ENCODE results near the gene C8A. TPM values are rescaled to one million over a fixed set of nuclear protein-coding genes. Genes with fewer than 3 reads are reported as not detected.

C8A gene
- total RNA-seq, 1 donor from 2014 or later = 0.21 TPM

GRCh38 chr1:56837244-56837939 lies 17.2 kb upstream of the C8A start:
- peaks cover 0 to 4% of the 10 kb centered on the region in 2 donors for H3K9me3 ChIP-seq
- intact Hi-C loops (cut with DNase I) = loop anchor here (10.0 kb wide), 1 partner anchor 1327 kb away; no protein-coding TSS in a partner anchor
- TF ChIP-seq, protein P1, sequence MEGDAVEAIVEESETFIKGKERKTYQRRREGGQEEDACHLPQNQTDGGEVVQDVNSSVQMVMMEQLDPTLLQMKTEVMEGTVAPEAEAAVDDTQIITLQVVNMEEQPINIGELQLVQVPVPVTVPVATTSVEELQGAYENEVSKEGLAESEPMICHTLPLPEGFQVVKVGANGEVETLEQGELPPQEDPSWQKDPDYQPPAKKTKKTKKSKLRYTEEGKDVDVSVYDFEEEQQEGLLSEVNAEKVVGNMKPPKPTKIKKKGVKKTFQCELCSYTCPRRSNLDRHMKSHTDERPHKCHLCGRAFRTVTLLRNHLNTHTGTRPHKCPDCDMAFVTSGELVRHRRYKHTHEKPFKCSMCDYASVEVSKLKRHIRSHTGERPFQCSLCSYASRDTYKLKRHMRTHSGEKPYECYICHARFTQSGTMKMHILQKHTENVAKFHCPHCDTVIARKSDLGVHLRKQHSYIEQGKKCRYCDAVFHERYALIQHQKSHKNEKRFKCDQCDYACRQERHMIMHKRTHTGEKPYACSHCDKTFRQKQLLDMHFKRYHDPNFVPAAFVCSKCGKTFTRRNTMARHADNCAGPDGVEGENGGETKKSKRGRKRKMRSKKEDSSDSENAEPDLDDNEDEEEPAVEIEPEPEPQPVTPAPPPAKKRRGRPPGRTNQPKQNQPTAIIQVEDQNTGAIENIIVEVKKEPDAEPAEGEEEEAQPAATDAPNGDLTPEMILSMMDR (IDR thresholded peaks at IDR 0.05) = no peak
- H3K36me3 ChIP-seq = no peaks in the 10 kb centered on the region
- H3K4me3 ChIP-seq = no peak overlapping the region
- H3K27me3 ChIP-seq = no peaks in the 10 kb centered on the region
- H3K27ac ChIP-seq = no peak overlapping the region
- DNase-seq (ENCODE audit: low spot score in 2 of 2) = no peak
- H3K4me1 ChIP-seq = no peaks in the 10 kb centered on the region

DNA sequence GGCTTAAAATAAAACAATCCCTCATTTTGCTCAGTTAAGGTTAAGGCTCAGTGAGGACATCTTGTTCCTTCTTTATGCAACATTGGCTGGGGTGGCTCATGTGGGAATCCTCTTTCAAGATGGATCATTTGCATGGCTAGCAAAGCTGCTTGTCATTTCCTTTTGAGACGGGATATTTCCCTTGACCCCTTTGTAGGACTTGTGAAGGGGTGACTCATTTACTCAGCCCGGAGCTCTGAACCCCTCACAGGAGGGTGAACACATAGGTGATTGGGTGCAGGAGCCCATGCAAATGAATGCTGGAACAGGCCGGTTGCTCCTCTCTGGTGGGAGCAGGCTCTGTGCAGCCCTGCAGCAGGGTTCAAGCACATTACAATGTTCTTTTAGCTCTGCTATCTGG lies 15.8 kb upstream of the C8A start:
- Histone ChIP-seq H3K9me3 (peaks cover 0 to 4% of the 10 kb centered on the region in 2 donors), H3K4me1 (no peaks in the 10 kb centered on the region), H3K4me3 (no peak overlapping the region), H3K27ac (no peak overlapping the region), H3K27me3 (no peaks in the 10 kb centered on the region), H3K36me3 (no peaks in the 10 kb centered on the region)
- DNase-seq (ENCODE audit: low spot score in 2 of 2) = no peak
- TF ChIP-seq, protein P1 (IDR thresholded peaks at IDR 0.05) = no peak
- intact Hi-C loops (cut with DNase I) = loop anchor here (10.0 kb wide), 1 partner anchor 1326 kb away; no protein-coding TSS in a partner anchor

DNA sequence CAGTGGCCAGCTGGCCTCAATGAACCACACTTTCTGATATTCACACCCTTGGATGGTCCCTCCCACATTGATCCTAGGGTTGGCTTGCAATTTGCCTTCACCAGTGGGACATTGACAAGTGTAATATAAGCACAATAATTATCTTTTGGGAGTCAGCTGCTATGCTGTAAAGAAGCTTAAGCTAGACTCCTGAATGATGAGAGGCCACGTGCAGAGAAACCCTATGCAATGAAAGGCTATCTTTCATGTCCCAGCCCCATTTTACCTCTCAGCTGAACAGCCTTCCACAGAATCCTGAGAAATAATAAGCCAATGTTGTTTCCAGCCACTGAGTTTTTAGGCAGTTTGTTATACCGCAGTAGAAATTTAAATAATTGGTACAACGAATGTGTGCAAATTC lies 11.1 kb upstream of the C8A start:
- Histone ChIP-seq H3K4me3 (no peak overlapping the region), H3K27me3 (no peaks in the 10 kb centered on the region), H3K27ac (no peak overlapping the region), H3K36me3 (no peaks in the 10 kb centered on the region), H3K9me3 (peaks cover 0 to 4% of the 10 kb centered on the region in 2 donors), H3K4me1 (no peaks in the 10 kb centered on the region)
- intact Hi-C loops (cut with DNase I) = no loop called here
- no peak for DNase-seq (ENCODE audit: low spot score in 2 of 2)
- TF ChIP-seq, protein P1 (IDR thresholded peaks at IDR 0.05) = no peak

DNA sequence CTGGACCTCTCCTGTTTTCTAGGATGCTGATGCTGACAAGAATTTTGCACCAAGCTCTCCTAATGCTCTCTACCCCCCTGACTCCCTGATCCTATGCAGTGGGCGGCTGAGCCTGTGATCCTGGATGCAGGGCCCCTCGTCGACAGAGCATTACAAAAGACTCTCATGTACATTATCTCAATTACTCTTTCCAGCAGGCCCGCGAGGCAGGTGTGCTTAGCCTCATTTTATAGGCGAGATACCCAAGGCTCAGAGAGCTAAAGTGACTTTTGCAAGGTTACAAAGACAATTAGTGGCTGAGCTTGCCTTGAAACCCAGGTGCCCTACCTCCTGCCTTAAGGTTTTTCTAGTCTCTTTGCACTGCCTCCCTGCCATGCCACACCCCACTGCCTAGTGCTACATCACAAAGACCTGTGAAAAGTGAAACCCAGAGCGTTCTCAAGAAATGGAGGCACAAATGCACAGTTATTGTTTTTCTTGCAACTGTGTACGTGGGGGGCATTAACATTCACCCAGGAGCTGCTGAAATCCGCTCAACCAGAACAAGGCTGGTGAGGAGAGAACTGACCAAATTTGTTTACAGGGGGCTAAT lies 10.0 kb upstream of the C8A start:
- intact Hi-C loops (cut with DNase I) = no loop called here
- Histone ChIP-seq H3K27ac (no peak overlapping the region), H3K4me3 (no peak overlapping the region), H3K27me3 (no peaks in the 10 kb centered on the region), H3K4me1 (no peaks in the 10 kb centered on the region), H3K36me3 (no peaks in the 10 kb centered on the region), H3K9me3 (peaks cover 0 to 4% of the 10 kb centered on the region in 2 donors)
- DNase-seq (ENCODE audit: low spot score in 2 of 2) = no peak
- TF ChIP-seq, protein P1 (IDR thresholded peaks at IDR 0.05) = no peak

- Histone ChIP-seq H3K4me3 (no peak overlapping the region), H3K27me3 (no peaks in the 10 kb centered on the region), H3K9me3 (no peaks in the 10 kb centered on the region), H3K27ac (no peak overlapping the region), H3K36me3 (no peaks in the 10 kb centered on the region), H3K4me1 (no peaks in the 10 kb centered on the region)
- TF ChIP-seq, protein P1 (IDR thresholded peaks at IDR 0.05) = no peak
- no peak for DNase-seq (ENCODE audit: low spot score in 2 of 2)
- intact Hi-C loops (cut with DNase I) = no loop called here
These were observed 9.3 kb upstream of the C8A start for GRCh38 chr1:56845343-56845742.
